ENCODE measurements around the gene SERPINA3.
"Not testable (repeated sequence)": the region's sequence is repeated elsewhere in the genome, so short reads cannot be mapped to it uniquely, and the experiment has no call there.

Gene SERPINA3

DNA sequence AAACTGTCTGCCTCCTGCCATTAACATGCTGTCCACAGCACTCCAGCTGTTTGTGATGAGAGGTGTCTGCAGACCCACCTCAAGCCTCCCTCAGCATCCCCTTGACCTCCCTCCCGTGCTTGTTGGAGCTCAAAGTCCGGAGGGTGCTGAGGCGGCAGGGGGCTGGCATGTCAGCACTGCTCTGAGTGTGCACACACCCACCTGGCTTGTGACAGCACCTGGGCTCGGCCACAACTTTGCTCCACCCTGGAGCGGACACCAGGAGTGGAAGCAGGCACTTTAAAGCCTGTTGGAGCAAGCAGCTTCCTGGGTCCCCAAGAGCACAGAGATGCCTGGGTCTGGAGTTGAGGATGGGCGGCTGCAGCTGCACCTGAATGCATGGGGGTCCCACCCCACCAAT lies 20.9 kb downstream of the SERPINA3 start:
- H3K4me3 ChIP-seq (ENCODE audit: low read depth, low read length): no peak overlapping the region
- TF ChIP-seq, protein P1, sequence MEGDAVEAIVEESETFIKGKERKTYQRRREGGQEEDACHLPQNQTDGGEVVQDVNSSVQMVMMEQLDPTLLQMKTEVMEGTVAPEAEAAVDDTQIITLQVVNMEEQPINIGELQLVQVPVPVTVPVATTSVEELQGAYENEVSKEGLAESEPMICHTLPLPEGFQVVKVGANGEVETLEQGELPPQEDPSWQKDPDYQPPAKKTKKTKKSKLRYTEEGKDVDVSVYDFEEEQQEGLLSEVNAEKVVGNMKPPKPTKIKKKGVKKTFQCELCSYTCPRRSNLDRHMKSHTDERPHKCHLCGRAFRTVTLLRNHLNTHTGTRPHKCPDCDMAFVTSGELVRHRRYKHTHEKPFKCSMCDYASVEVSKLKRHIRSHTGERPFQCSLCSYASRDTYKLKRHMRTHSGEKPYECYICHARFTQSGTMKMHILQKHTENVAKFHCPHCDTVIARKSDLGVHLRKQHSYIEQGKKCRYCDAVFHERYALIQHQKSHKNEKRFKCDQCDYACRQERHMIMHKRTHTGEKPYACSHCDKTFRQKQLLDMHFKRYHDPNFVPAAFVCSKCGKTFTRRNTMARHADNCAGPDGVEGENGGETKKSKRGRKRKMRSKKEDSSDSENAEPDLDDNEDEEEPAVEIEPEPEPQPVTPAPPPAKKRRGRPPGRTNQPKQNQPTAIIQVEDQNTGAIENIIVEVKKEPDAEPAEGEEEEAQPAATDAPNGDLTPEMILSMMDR (IDR thresholded peaks at IDR 0.05; ENCODE audit: low read depth, low read length): no peak

DNA sequence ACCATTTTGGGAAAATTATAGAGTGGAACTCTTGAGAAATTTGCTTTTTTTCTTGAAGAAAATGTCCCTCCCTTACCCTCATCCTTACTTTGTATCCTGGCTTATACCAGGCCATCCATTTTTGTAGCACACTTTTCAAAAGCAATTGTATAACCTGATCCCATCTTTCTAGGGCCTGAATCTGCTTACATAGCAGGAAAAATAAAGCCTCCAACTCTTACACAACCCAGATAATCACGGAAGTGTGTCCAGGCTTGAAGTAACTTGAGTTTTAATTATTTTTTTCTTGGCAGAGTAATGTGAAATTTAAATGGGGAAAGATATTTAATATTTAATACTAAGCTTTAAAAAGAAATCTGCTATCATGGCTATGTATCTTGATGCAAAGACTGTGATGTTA lies 23.0 kb downstream of the SERPINA3 start:
- H3K4me3 ChIP-seq (ENCODE audit: low read depth, low read length): no peak overlapping the region
- TF ChIP-seq, protein P1 (IDR thresholded peaks at IDR 0.05; ENCODE audit: low read depth, low read length): no peak

DNA sequence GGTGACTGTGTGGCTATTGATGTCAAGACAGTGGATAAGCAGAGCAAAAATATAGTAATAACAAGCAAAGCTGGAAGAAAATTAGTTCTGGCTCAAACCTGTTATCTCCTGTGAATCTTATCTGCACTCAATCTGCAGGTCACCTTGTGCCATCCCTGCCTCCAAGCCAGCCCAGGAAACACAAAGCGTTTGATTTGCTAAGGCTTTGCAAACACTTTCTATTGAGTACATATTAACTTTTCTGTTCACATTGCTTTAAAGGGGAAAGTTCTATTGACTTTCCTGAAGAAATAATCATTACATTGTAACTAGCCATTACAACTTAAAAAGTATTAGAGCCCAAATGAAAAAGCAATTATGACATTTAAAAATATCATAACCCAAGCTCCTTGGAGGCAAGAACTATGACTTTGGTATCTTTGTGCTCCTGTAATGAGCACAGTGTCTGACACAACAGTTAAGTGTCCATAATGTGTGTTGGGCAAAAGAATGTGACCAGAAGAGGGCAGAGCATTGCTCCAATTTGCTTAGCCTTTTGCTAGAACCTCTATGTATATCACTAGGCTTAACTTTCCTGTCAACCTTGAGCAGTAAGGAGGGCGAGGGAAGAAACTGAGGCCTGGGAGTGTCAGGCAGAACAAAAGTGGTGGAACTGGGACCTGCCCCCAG lies 24.7 kb downstream of the SERPINA3 start:
- TF ChIP-seq, protein P1 (IDR thresholded peaks at IDR 0.05; ENCODE audit: low read depth, low read length): no peak
- H3K4me3 ChIP-seq (ENCODE audit: low read depth, low read length): no peak overlapping the region

DNA sequence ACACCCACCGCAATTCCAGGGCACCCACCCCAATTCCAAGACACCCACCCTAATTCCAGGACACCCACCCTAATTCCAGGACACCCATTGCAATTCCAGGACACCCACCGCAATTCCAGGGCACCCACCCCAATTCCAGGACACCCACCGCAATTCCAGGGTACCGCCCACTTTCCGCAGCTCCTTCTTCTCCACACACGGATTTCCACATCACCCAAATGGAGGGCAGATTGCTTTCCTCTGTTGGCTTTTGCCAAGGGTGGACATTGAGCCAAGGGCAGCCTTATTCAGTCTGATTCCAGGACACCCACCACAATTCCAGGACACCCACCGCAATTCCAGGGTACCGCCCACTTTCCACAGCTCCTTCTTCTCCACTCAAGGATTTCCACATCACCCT lies 25.6 kb downstream of the SERPINA3 start:
- not testable (repeated sequence) for H3K4me3 ChIP-seq (ENCODE audit: low read depth, low read length)

DNA sequence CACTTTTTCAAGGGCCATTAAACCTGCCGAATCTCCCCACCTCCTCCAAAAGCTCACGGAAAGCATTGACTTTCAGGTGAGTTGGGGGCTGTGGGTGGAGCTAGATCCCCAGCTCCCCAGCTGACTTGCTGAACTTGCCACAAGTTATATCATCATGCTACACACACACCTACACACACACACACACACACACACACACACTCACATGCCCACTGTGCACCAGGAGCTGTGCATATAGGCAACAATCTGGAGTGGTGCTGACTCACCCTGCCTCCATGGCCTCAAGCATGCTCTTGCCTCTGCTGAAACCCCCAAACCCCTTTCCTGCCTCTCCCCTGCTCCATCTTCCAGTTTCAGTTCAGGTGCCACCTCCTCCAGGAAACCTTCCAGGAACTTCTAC lies 26.1 kb downstream of the SERPINA3 start:
- TF ChIP-seq, protein P1 (IDR thresholded peaks at IDR 0.05; ENCODE audit: low read depth, low read length): no peak
- H3K4me3 ChIP-seq (ENCODE audit: low read depth, low read length): no peak overlapping the region

DNA sequence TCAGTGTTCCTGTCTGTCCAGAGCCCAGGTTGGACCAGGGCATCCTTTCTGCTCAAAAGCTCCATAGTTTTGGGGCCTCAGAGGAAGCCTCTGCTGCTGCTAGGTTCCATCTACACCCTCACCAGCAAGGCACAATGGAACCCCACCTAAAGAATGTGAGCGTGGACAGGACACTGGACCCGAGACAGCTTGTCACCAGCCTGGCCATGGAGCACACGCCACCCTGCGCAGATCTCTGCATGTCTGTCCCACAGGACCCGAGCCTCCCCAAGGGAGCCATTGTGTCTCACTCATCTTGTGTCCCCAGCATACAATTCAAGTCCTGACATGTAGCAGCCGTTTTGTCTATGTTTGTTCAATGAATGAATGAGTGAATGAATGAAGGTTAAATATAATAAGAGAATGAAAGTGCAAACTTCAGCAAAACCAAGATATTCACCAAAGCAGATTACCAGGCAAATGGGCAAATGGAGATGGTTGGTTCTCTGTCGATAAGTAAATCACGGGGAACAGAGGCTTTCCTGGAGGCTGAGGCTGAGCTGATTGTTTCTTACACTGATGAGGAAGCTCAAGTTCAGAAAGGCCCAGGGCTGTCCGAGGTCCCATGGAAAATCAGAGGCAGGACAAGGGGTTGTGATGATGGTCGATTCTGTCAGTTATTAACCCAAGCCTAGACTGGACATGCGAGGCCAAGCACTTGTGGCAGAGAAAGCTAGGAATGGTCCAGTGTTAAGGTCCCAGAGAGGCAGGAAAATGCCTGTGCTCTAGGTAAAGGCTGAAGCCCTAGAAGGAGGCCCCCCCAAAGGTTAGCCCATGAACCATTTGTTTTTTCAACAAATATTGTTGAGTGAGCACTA lies 27.0 kb downstream of the SERPINA3 start:
- no peak overlapping the region for H3K4me3 ChIP-seq (ENCODE audit: low read depth, low read length)
- TF ChIP-seq, protein P1 (IDR thresholded peaks at IDR 0.05; ENCODE audit: low read depth, low read length): no peak

DNA sequence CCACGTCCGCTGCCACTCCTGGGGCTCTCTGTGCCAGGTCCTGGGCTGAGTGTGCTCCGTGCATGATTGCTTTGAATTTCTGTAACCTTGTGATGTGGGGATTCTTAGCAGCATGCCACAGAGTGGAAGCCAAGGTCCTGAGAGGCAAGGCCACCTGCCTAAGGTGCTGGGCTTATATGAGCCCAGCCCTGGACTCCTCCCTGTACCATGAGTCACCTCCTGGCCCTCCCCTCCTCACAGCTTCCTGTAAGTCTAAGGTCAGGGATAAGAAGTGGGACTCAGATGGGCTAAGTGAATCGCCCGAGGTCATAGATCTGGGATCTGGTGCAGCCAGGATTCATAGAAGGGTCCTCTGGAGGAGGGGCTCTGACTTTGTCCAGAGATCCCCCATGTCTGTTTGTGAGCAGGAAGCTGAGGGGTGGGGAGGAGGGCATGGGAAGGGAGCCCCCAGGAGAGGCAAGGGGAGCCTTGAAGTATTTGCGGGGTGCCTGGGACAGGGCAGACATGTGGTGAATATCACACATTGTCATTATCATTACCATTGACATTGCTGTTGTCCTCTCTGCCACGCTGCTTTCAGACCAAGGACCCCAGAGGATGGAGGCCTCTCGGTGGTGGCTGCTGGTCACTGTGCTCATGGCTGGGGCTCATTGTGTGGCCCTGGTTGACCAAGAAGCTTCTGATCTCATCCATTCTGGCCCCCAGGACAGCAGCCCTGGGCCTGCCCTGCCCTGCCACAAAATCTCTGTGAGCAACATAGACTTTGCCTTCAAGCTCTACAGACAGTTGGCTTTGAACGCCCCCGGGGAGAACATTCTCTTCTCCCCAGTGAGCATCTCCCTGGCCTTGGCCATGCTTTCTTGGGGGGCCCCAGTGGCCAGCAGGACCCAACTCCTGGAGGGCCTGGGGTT lies 28.8 kb downstream of the SERPINA3 start:
- TF ChIP-seq, protein P1 (IDR thresholded peaks at IDR 0.05; ENCODE audit: low read depth, low read length): no peak
- no peak overlapping the region for H3K4me3 ChIP-seq (ENCODE audit: low read depth, low read length)
